Measurements from ENCODE around the gene REXO4.
A peak's percentile ranks its signal among the peaks of the same experiment; 100 is the strongest.
"Not testable (repeated sequence)": the region's sequence is repeated elsewhere in the genome, so short reads cannot be mapped to it uniquely, and the experiment has no call there.

The REXO4 gene

GRCh38 chr9:133417541-133418461 lies at the start of gene REXO4:
REXO4 (minus strand) TSS chr9:133418010; CDS start chr9:133417844, 166 bp downstream.
- peak; percentile 96 for DNase-seq (ENCODE audit: low read depth)

GRCh38 chr9:133467101-133467500 lies 49.3 kb upstream of the REXO4 start:
- DNase-seq (ENCODE audit: low read depth) = no peak

- DNase-seq (ENCODE audit: low read depth) = no peak
These were observed 48.2 kb upstream of the REXO4 start for GRCh38 chr9:133465984-133466383.

- no peak for DNase-seq (ENCODE audit: low read depth)
These were observed 46.8 kb upstream of the REXO4 start for GRCh38 chr9:133464638-133465037.

- DNase-seq (ENCODE audit: low read depth) = no peak
These were observed 46.2 kb upstream of the REXO4 start for GRCh38 chr9:133463864-133464615.

- DNase-seq (ENCODE audit: low read depth) = no peak
These were observed 45.5 kb upstream of the REXO4 start for GRCh38 chr9:133463234-133463863.

GRCh38 chr9:133461975-133462374 lies 44.2 kb upstream of the REXO4 start:
- no peak for DNase-seq (ENCODE audit: low read depth)

- peak; percentile 23 for DNase-seq (ENCODE audit: low read depth)
These were observed 42.8 kb upstream of the REXO4 start for GRCh38 chr9:133460405-133461175.

- DNase-seq (ENCODE audit: low read depth) = peak; percentile 95
These were observed 41.9 kb upstream of the REXO4 start, which contains the start of gene CACFD1 for GRCh38 chr9:133459476-133460404. CACFD1 (plus strand) TSS chr9:133459978; CDS start chr9:133460067, 89 bp downstream.

- DNase-seq (ENCODE audit: low read depth) = no peak
These were observed 41.0 kb upstream of the REXO4 start for GRCh38 chr9:133458643-133459312.

- DNase-seq (ENCODE audit: low read depth) = no peak
These were observed 39.9 kb upstream of the REXO4 start for GRCh38 chr9:133457748-133458147.

- no peak for DNase-seq (ENCODE audit: low read depth)
These were observed 39.4 kb upstream of the REXO4 start for GRCh38 chr9:133457233-133457632.

- DNase-seq (ENCODE audit: low read depth) = no peak
These were observed 38.6 kb upstream of the REXO4 start for GRCh38 chr9:133456409-133456808.

GRCh38 chr9:133455936-133456335 lies 38.1 kb upstream of the REXO4 start:
- DNase-seq (ENCODE audit: low read depth) = no peak

- no peak for DNase-seq (ENCODE audit: low read depth)
These were observed 37.3 kb upstream of the REXO4 start for GRCh38 chr9:133454943-133455673.

- DNase-seq (ENCODE audit: low read depth) = no peak
These were observed 36.5 kb upstream of the REXO4 start for GRCh38 chr9:133454325-133454724.

GRCh38 chr9:133453651-133454050 lies 35.8 kb upstream of the REXO4 start:
- no peak for DNase-seq (ENCODE audit: low read depth)

- no peak for DNase-seq (ENCODE audit: low read depth)
These were observed 34.8 kb upstream of the REXO4 start for GRCh38 chr9:133452562-133452961.

- DNase-seq (ENCODE audit: low read depth) = not testable (repeated sequence)
These were observed 34.1 kb upstream of the REXO4 start for GRCh38 chr9:133451865-133452264.

Data from ELR (cell line).